ENCODE data around the gene DDX55.

The DDX55 gene

GRCh38 chr12:123571343-123571813 is 30.5 kb upstream of the DDX55 start:
- no peak overlapping the region for H3K9ac ChIP-seq (ENCODE audit: low read length)
- peak overlapping the region; percentile 39 for H2AFZ ChIP-seq (ENCODE audit: low read depth, low read length, severe bottlenecking)
- no peaks in the 10 kb centered on the region for H3K36me3 ChIP-seq (ENCODE audit: low read length)
- no peaks in the 10 kb centered on the region for H4K20me1 ChIP-seq (ENCODE audit: low read depth, low read length)
- H3F3A ChIP-seq (ENCODE audit: insufficient read depth): no peaks in the 10 kb centered on the region
- H3K79me2 ChIP-seq (ENCODE audit: insufficient read depth, low read length): no peaks in the 10 kb centered on the region
- no peaks in the 10 kb centered on the region for H3K27me3 ChIP-seq (ENCODE audit: low read length)
- no peaks in the 10 kb centered on the region for H3K9me2 ChIP-seq (replicated peaks; ENCODE audit: insufficient read depth, low read length)
- no peak overlapping the region for H3K4me2 ChIP-seq (ENCODE audit: low read depth, low read length, poor library complexity, severe bottlenecking)
- H3K4me3 ChIP-seq (ENCODE audit: insufficient read depth, low read length, poor library complexity, severe bottlenecking): no peak overlapping the region
- H3K9me3 ChIP-seq (ENCODE audit: insufficient read depth, low read length): no peaks in the 10 kb centered on the region
- H3K27ac ChIP-seq (ENCODE audit: low read depth, low read length): no peak overlapping the region
- TF ChIP-seq EZH2phosphoT487 (conservative IDR thresholded peaks at IDR 0.05; ENCODE audit: low read length): no peak
- no peak for TF ChIP-seq CTCF (IDR thresholded peaks at IDR 0.05; ENCODE audit: insufficient read depth, low read length, poor library complexity, severe bottlenecking)

GRCh38 chr12:123572391-123572790 is 29.5 kb upstream of the DDX55 start:
- Histone ChIP-seq H3K79me2 (ENCODE audit: insufficient read depth, low read length) (no peaks in the 10 kb centered on the region), H3K9me3 (ENCODE audit: insufficient read depth, low read length) (no peaks in the 10 kb centered on the region), H3F3A (ENCODE audit: insufficient read depth) (no peaks in the 10 kb centered on the region), H3K27me3 (ENCODE audit: low read length) (no peaks in the 10 kb centered on the region), H2AFZ (ENCODE audit: low read depth, low read length, severe bottlenecking) (no peak overlapping the region), H3K27ac (ENCODE audit: low read depth, low read length) (no peak overlapping the region), H4K20me1 (ENCODE audit: low read depth, low read length) (no peaks in the 10 kb centered on the region), H3K9me2 (replicated peaks; ENCODE audit: insufficient read depth, low read length) (no peaks in the 10 kb centered on the region), H3K4me3 (ENCODE audit: insufficient read depth, low read length, poor library complexity, severe bottlenecking) (no peak overlapping the region), H3K36me3 (ENCODE audit: low read length) (no peaks in the 10 kb centered on the region), H3K9ac (ENCODE audit: low read length) (no peak overlapping the region), H3K4me2 (ENCODE audit: low read depth, low read length, poor library complexity, severe bottlenecking) (no peak overlapping the region)
- TF ChIP-seq CTCF (IDR thresholded peaks at IDR 0.05; ENCODE audit: insufficient read depth, low read length, poor library complexity, severe bottlenecking): no peak
- no peak for TF ChIP-seq EZH2phosphoT487 (conservative IDR thresholded peaks at IDR 0.05; ENCODE audit: low read length)

GRCh38 chr12:123573870-123574269 is 28.0 kb upstream of the DDX55 start:
- H2AFZ ChIP-seq (ENCODE audit: low read depth, low read length, severe bottlenecking): no peak overlapping the region
- H3K4me3 ChIP-seq (ENCODE audit: insufficient read depth, low read length, poor library complexity, severe bottlenecking): no peak overlapping the region
- no peaks in the 10 kb centered on the region for H3K79me2 ChIP-seq (ENCODE audit: insufficient read depth, low read length)
- H3K36me3 ChIP-seq (ENCODE audit: low read length): no peaks in the 10 kb centered on the region
- H3F3A ChIP-seq (ENCODE audit: insufficient read depth): no peaks in the 10 kb centered on the region
- H3K9me3 ChIP-seq (ENCODE audit: insufficient read depth, low read length): no peaks in the 10 kb centered on the region
- H3K9ac ChIP-seq (ENCODE audit: low read length): no peak overlapping the region
- H4K20me1 ChIP-seq (ENCODE audit: low read depth, low read length): no peaks in the 10 kb centered on the region
- no peak overlapping the region for H3K27ac ChIP-seq (ENCODE audit: low read depth, low read length)
- H3K27me3 ChIP-seq (ENCODE audit: low read length): no peaks in the 10 kb centered on the region
- TF ChIP-seq CTCF (IDR thresholded peaks at IDR 0.05; ENCODE audit: insufficient read depth, low read length, poor library complexity, severe bottlenecking) (no peak), EZH2phosphoT487 (conservative IDR thresholded peaks at IDR 0.05; ENCODE audit: low read length) (no peak)
- no peak overlapping the region for H3K4me2 ChIP-seq (ENCODE audit: low read depth, low read length, poor library complexity, severe bottlenecking)
- no peaks in the 10 kb centered on the region for H3K9me2 ChIP-seq (replicated peaks; ENCODE audit: insufficient read depth, low read length)

Measured in SU-DHL-6 (cell line).